ENCODE results near the gene ARGLU1.

GRCh38 chr13:106536244-106537034 is 31.5 kb downstream of the ARGLU1 start:
- TF ChIP-seq POLR2A (IDR thresholded peaks at IDR 0.05) (no peak), CTCF (IDR thresholded peaks at IDR 0.05 in 4 of 5, conservative IDR thresholded peaks at IDR 0.05 in 1 of 5) (peak; percentile 90 to 97 (median 91))

All from gastrocnemius medialis (tissue), 4 donors.